HepG2 (cell line): Measurements from ENCODE around the gene SPACA6. TPM values are rescaled to one million over a fixed set of nuclear protein-coding genes. Genes with fewer than 3 reads are reported as not detected.

Experiments
- ATAC-seq: fragments of 200-7000 bp; cut with Tn5 transposase; 3 replicates; pipeline ENCODE4 v1.9.1; 2020; ENCODE audit warnings: mild to moderate bottlenecking, moderate library complexity
- BruUV-seq: library from RNA; stranded (reverse); fragments of 400-500 nt; replicated peaks from 2 replicates; lab custom pipeline; 2021; lab: Mats Ljungman, UMichigan
- CTCF ChIA-PET: fragments of 300-600 bp; formaldehyde crosslinking; extraction: SDS; loops from one replicate; lab custom pipeline; 2021; ENCODE audit warnings: low total read pairs, inconsistent platforms, low intra/inter-chr PET ratio; lab: Yijun Ruan, JAX
- POLR2A ChIA-PET: fragments of 350-600 bp; sonication (Branson Sonifier 250); formaldehyde crosslinking; loops from one replicate; lab custom pipeline; 2020; ENCODE audit warnings: antibody characterized with exemption, inconsistent platforms; lab: Yijun Ruan, JAX
- DNase-seq: peaks from one replicate; pipeline ENCODE4 v3.0.0-alpha.2; 2015; ENCODE audit warnings: low spot score
- FAIRE-seq: peaks from 3 replicates; lab custom pipeline; 2011; peaks lifted over from hg19 to GRCh38; lab: Jason Lieb, UNC
- H2AFZ ChIP-seq: one replicate; pipeline ENCODE4 v1.6.1; 2011; ENCODE audit warnings: low read length, inconsistent platforms
- H3K27ac ChIP-seq: fragments of 300-600 bp; 3 replicates; pipeline ENCODE4 v1.8.0; 2011; ENCODE audit warnings: mixed run types, mild to moderate bottlenecking, mixed read lengths, low read length, inconsistent platforms; ENCODE audit not compliant: insufficient read depth; ENCODE audit errors: extremely low read length
- H3K27me3 ChIP-seq, 2 experiments: fragments of 200-600 bp in 1 of 2; 2 replicates in 1 of 2; 3 replicates in 1 of 2; pipeline versions ENCODE4 v1.6.0 to v1.8.0; 2011; ENCODE audit warnings: low read length in 2 of 2, mild to moderate bottlenecking in 2 of 2, moderate library complexity in 2 of 2, inconsistent platforms in 1 of 2; ENCODE audit not compliant: insufficient read depth in 2 of 2, control insufficient read depth in 1 of 2
- H3K36me3 ChIP-seq, 2 experiments: fragments of 200-600 bp in 1 of 2; replicated peaks in 1 of 2; 2 replicates in 1 of 2; 3 replicates in 1 of 2; pipeline versions ENCODE4 v1.5.1 to v1.8.0; 2011; ENCODE audit warnings: low read length in 2 of 2, inconsistent platforms in 1 of 2; ENCODE audit not compliant: insufficient read depth in 2 of 2, control insufficient read depth in 1 of 2
- H3K4me1 ChIP-seq: 2 replicates; pipeline ENCODE4 v1.5.1; 2012; ENCODE audit warnings: low read length, inconsistent platforms; ENCODE audit not compliant: insufficient read depth
- H3K4me2 ChIP-seq: 2 replicates; pipeline ENCODE4 v1.6.0; 2011; ENCODE audit warnings: low read depth, low read length, inconsistent platforms
- H3K4me3 ChIP-seq, 3 experiments: fragments of 200-600 bp in 1 of 3; sonication (generic), shearing (Covaris generic) in 1 of 3; replicated peaks in 1 of 3; 2 replicates each; pipeline ENCODE4 v1.5.1; 2011 to 2016; ENCODE audit warnings: low read length in 3 of 3, inconsistent platforms in 2 of 3, low read depth in 2 of 3, mild to moderate bottlenecking in 2 of 3, control low read depth in 1 of 3, mixed read lengths in 1 of 3; ENCODE audit not compliant: insufficient read depth in 1 of 3
- H3K79me2 ChIP-seq: one replicate; pipeline ENCODE4 v1.6.1; 2011; ENCODE audit warnings: low read length, inconsistent platforms; ENCODE audit not compliant: insufficient read depth
- H3K9ac ChIP-seq: 2 replicates; pipeline ENCODE4 v1.6.0; 2011; ENCODE audit warnings: mild to moderate bottlenecking, low read depth, low read length, inconsistent platforms; ENCODE audit not compliant: insufficient read depth
- H3K9me3 ChIP-seq: 2 replicates; pipeline ENCODE4 v1.5.1; 2012; ENCODE audit warnings: mild to moderate bottlenecking, low read length
- H4K20me1 ChIP-seq: 2 replicates; pipeline ENCODE4 v1.6.0; 2011; ENCODE audit warnings: inconsistent platforms, mild to moderate bottlenecking, low read length, moderate library complexity; ENCODE audit not compliant: insufficient read depth
- ASH2L ChIP-seq: fragments of 300-600, 200-600 bp; sonication (generic); IDR thresholded peaks from 2 replicates; pipeline ENCODE4 v1.7.0; 2017; ENCODE audit warnings: low read depth, mild to moderate bottlenecking, moderate library complexity, mixed read lengths, low read length; ENCODE audit not compliant: insufficient read length
- ATF7-NPFF ChIP-seq: sonication (generic); formaldehyde crosslinking; IDR thresholded peaks from 2 replicates; pipeline ENCODE4 v1.8.1; 2023; ENCODE audit warnings: mild to moderate bottlenecking, low read depth, missing genetic modification reagents, moderate library complexity
- CEBPB ChIP-seq: IDR thresholded peaks from 2 replicates; pipeline ENCODE4 v1.6.1; 2011; ENCODE audit warnings: low read depth, low read length, improper control_type of control experiment, borderline replicate concordance
- HNRNPL ChIP-seq: fragments of 200-400 bp; formaldehyde crosslinking; IDR thresholded peaks from 2 replicates; pipeline ENCODE4 v1.6.1; 2017; ENCODE audit warnings: mild to moderate bottlenecking, low read depth, low read length
- KDM3A ChIP-seq: IDR thresholded peaks from 2 replicates; pipeline ENCODE4 v1.6.1; 2018; ENCODE audit warnings: low read depth, missing compliant biosample characterization
- SIN3A ChIP-seq: IDR thresholded peaks from 2 replicates; pipeline ENCODE4 v1.6.1; 2011; ENCODE audit warnings: low read depth, mild to moderate bottlenecking, control low read depth, low read length, borderline replicate concordance
- ZNF138 ChIP-seq: sonication (generic); formaldehyde crosslinking; IDR thresholded peaks from 2 replicates; pipeline ENCODE4 v1.5.0; 2020; ENCODE audit warnings: mild to moderate bottlenecking, low read depth, missing genetic modification reagents
- ZNF432 ChIP-seq: sonication (generic); formaldehyde crosslinking; IDR thresholded peaks from 2 replicates; pipeline ENCODE4 v1.5.0; 2020; ENCODE audit warnings: missing genetic modification reagents, mild to moderate bottlenecking, borderline replicate concordance
- ZNF484 ChIP-seq: sonication (generic); formaldehyde crosslinking; IDR thresholded peaks from 2 replicates; pipeline ENCODE4 v1.5.1; 2020; ENCODE audit warnings: mild to moderate bottlenecking, low read depth, missing genetic modification reagents, borderline replicate concordance
- ZNF558 ChIP-seq: sonication (generic); formaldehyde crosslinking; IDR thresholded peaks from 2 replicates; pipeline ENCODE4 v1.9.0; 2022; ENCODE audit warnings: mild to moderate bottlenecking, missing genetic modification reagents, borderline replicate concordance
- ZNF607 ChIP-seq: sonication (generic); formaldehyde crosslinking; IDR thresholded peaks from 2 replicates; pipeline ENCODE4 v1.5.1; 2020; ENCODE audit warnings: missing genetic modification reagents, mild to moderate bottlenecking, borderline replicate concordance
- ZNF772 ChIP-seq: sonication (generic); formaldehyde crosslinking; IDR thresholded peaks from 2 replicates; pipeline ENCODE4 v1.5.0; 2020; ENCODE audit warnings: mild to moderate bottlenecking, missing genetic modification reagents
- ZNF781 ChIP-seq: sonication (generic); formaldehyde crosslinking; IDR thresholded peaks from 2 replicates; pipeline ENCODE4 v1.5.1; 2020; ENCODE audit warnings: borderline replicate concordance, mild to moderate bottlenecking, missing genetic modification reagents; ENCODE audit errors: not compliant biosample characterization
- ZSCAN31 ChIP-seq: sonication (generic); formaldehyde crosslinking; IDR thresholded peaks from 2 replicates; pipeline ENCODE4 v1.5.0; 2020; ENCODE audit warnings: low read depth, mild to moderate bottlenecking, missing genetic modification reagents
- WGBS: methylation state at CpG from one replicate; pipeline ENCODE4 v1.1.6; 2017; ENCODE audit warnings: low lambda C conversion rate; 5-methylcytosine and 5-hydroxymethylcytosine counted together
- in situ Hi-C: cut with HindIII; loops from 2 replicates; pipeline ENCODE4 v1.10.0; 2017; ENCODE audit warnings: low pct_unique_long_range_greater_than_20kb; ENCODE audit not compliant: extremely low pct_ligation_motif_present
- intact Hi-C: fragments of 100-400 bp; cut with micrococcal nuclease; formaldehyde crosslinking; loops from one replicate; pipeline ENCODE4 v1.10.0; 2022; ENCODE audit not compliant: unreplicated experiment
- polyA plus RNA-seq, 8 experiments: library from polyadenylated mRNA; depleted of rRNA in 3 of 8; stranded (reverse) in 7 of 8; unstranded in 1 of 8; fragments of >200 nt; fragmentation: Illumina TruSeq in 4 of 8; extraction: Trizol in 4 of 8; gene quantifications; 2 replicates each; pipeline versions ENCODE4 v1.2.1 to v1.2.3, GENCODE V29; 2011 to 2016; ENCODE audit warnings: low read depth in 4 of 8, missing spikeins in 1 of 8, mixed read lengths in 1 of 8; ENCODE audit not compliant: insufficient read depth in 1 of 8
- total RNA-seq, 5 experiments: library from RNA; depleted of rRNA; stranded (reverse); fragments of >200 nt; fragmentation: Illumina TruSeq; extraction: Trizol; gene quantifications; 2 replicates each; pipeline ENCODE4 v1.2.3, GENCODE V29; 2016; ENCODE audit warnings: low read depth in 1 of 5
- TF ChIP-seq, protein P1 (sequence below): sonication (generic); formaldehyde crosslinking; IDR thresholded peaks from 2 replicates; pipeline ENCODE4 v1.4.0; 2020; ENCODE audit warnings: missing genetic modification reagents
- TF ChIP-seq, protein P2 (sequence below): sonication (generic); formaldehyde crosslinking; IDR thresholded peaks from 2 replicates; pipeline ENCODE4 v1.8.0; 2022; ENCODE audit warnings: mild to moderate bottlenecking, missing genetic modification reagents; ENCODE audit not compliant: insufficient replicate concordance
- TF ChIP-seq, protein P3 (sequence below): IDR thresholded peaks from 2 replicates; pipeline ENCODE4 v1.6.1; 2016; ENCODE audit warnings: missing genetic modification reagents, missing compliant biosample characterization

Gene SPACA6
- total and polyA plus RNA-seq, 2 of the 13 experiments (the other 11 are each of a cell fraction or from before 2014, with no cell fraction given): 1.4 to 2.2 TPM

DNA sequence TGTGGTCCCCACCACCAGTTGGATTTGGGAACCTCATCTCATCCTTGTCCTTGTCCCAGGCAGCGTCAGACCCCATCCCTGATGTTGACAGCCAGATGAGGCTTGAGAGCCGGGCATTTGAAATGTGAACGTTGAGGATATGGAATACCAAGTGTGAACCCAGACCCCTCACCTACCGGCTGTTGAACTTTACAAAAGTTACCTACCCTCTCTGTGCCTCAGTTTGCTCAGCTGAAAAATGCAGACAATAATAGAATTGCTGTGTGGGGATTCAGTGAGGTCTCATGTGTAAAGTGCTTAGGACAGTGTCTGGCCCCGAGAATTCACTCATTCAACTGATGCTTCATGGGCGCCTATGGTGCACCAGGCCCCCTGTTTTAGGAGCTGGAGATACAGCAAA lies 45.8 kb upstream of the SPACA6 start:
- 56% methylated on average over 4 of the region's 6 CpGs for WGBS
- no peak overlapping the region for H2AFZ ChIP-seq
- no peaks in the 10 kb centered on the region for H3K36me3 ChIP-seq
- FAIRE-seq: no peak
- intact Hi-C loops: no loop called here
- no peak overlapping the region for H3K27ac ChIP-seq
- no peak overlapping the region for H3K9ac ChIP-seq
- in situ Hi-C loops: loop anchor here (25.0 kb wide), 1 partner anchor 360 kb away; no protein-coding TSS in a partner anchor
- H3K4me2 ChIP-seq: no peak overlapping the region
- no peak overlapping the region for H3K4me3 ChIP-seq
- ChIA-PET CTCF (no interaction called here), POLR2A (no interaction called here)
- DNase-seq: no peak
- BruUV-seq: no TSS peak
- no peaks in the 10 kb centered on the region for H3K9me3 ChIP-seq
- no peaks in the 10 kb centered on the region for H3K4me1 ChIP-seq
- ATAC-seq: no peak
- TF ChIP-seq, protein P1, sequence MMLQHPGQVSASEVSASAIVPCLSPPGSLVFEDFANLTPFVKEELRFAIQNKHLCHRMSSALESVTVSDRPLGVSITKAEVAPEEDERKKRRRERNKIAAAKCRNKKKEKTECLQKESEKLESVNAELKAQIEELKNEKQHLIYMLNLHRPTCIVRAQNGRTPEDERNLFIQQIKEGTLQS (CRISPR knock-in tag): no peak
- TF ChIP-seq ZNF432 (CRISPR knock-in tag) (no peak), ASH2L (no peak), ZSCAN31 (no peak), ZNF558 (CRISPR knock-in tag) (no peak), ZNF772 (CRISPR knock-in tag) (no peak), ZNF781 (no peak)
- H3K27me3 ChIP-seq: peaks cover 2 to 11% of the 10 kb centered on the region in 2 experiments; a peak in 1 of 5 replicates
- H3K79me2 ChIP-seq: no peaks in the 10 kb centered on the region
- no peaks in the 10 kb centered on the region for H4K20me1 ChIP-seq

DNA sequence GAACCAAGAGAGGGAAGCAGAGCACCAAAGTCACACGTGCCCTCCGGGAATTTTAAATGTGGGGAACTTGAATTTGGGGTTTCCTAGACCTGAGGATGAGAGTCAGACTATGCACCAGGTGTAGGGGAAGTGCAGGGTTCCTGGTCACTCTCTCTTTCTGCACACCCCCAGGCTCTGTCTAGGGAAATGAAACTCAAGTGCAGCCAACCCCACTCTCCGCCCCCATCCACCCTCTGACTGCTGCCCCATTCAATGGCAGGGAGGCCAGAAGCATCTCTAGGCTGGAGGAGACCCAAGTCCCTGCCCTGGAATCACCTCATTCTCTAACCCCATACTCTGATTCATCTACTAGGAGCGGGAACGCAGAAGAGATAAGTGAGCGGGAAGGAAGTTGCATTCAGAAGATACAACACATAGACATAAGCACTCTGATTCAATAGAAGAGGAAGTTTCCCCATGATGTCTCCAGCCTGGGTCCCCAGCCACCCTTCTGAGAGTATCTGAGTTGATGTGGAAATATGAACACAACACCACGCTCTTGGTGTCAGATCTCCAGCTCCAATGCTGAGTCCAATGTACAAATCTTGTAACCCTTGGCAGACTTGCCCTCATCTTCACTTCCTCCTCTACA lies 41.8 kb upstream of the SPACA6 start:
- H3K9ac ChIP-seq: no peak overlapping the region
- intact Hi-C loops: no loop called here
- no peak overlapping the region for H3K4me2 ChIP-seq
- H2AFZ ChIP-seq: no peak overlapping the region
- POLR2A ChIA-PET: no interaction called here
- in situ Hi-C loops: loop anchor here (10.0 kb wide), 1 partner anchor 177 kb away; the partner anchor contains the start of gene CEACAM18
- no peaks in the 10 kb centered on the region for H4K20me1 ChIP-seq
- FAIRE-seq: no peak
- CTCF ChIA-PET: no interaction called here
- no peak overlapping the region for H3K4me3 ChIP-seq
- TF ChIP-seq CEBPB (no peak), ZNF138 (CRISPR knock-in tag) (no peak), ZNF607 (CRISPR knock-in tag) (no peak), SIN3A (no peak), ZNF484 (CRISPR knock-in tag) (no peak), HNRNPL (no peak), ATF7-NPFF (CRISPR knock-in tag) (no peak), KDM3A (CRISPR knock-in tag) (no peak)
- TF ChIP-seq, protein P2, sequence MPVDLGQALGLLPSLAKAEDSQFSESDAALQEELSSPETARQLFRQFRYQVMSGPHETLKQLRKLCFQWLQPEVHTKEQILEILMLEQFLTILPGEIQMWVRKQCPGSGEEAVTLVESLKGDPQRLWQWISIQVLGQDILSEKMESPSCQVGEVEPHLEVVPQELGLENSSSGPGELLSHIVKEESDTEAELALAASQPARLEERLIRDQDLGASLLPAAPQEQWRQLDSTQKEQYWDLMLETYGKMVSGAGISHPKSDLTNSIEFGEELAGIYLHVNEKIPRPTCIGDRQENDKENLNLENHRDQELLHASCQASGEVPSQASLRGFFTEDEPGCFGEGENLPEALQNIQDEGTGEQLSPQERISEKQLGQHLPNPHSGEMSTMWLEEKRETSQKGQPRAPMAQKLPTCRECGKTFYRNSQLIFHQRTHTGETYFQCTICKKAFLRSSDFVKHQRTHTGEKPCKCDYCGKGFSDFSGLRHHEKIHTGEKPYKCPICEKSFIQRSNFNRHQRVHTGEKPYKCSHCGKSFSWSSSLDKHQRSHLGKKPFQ (CRISPR knock-in tag): no peak
- TF ChIP-seq, protein P3, sequence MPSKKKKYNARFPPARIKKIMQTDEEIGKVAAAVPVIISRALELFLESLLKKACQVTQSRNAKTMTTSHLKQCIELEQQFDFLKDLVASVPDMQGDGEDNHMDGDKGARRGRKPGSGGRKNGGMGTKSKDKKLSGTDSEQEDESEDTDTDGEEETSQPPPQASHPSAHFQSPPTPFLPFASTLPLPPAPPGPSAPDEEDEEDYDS (CRISPR knock-in tag): no peak
- no TSS peak for BruUV-seq
- no peaks in the 10 kb centered on the region for H3K4me1 ChIP-seq
- no peaks in the 10 kb centered on the region for H3K9me3 ChIP-seq
- no peaks in the 10 kb centered on the region for H3K36me3 ChIP-seq
- no peak for ATAC-seq
- no peaks in the 10 kb centered on the region for H3K27me3 ChIP-seq
- H3K27ac ChIP-seq: no peak overlapping the region
- 4% methylated on average over 7 of the region's 7 CpGs for WGBS
- DNase-seq: no peak
- no peaks in the 10 kb centered on the region for H3K79me2 ChIP-seq
